H1 (cell line): ENCODE data around the gene SFTPA1. TPM values are rescaled to one million over a fixed set of nuclear protein-coding genes. Genes with fewer than 3 reads are reported as not detected.
"Not testable (repeated sequence)": the region's sequence is repeated elsewhere in the genome, so short reads cannot be mapped to it uniquely, and the experiment has no call there.

Experiments
- CTCF ChIA-PET: fragments of 300-600 bp; sonication (Branson Sonifier 250); formaldehyde crosslinking; loops from one replicate; lab custom pipeline; 2021; ENCODE audit not compliant: partially characterized antibody; lab: Charles Lee
- POLR2A ChIA-PET: fragments of 300-600 bp; sonication (Branson Sonifier 250); formaldehyde crosslinking; loops from one replicate; lab custom pipeline; 2021; ENCODE audit warnings: inconsistent platforms; ENCODE audit not compliant: partially characterized antibody; lab: Charles Lee
- DNase-seq, 2 experiments: peaks; one replicate each; pipeline versions ENCODE4 v3.0.0 to v3.0.0-alpha.2; 2010 to 2022; ENCODE audit warnings: low spot score in 2 of 2, low read depth in 1 of 2, mixed read lengths in 1 of 2
- FAIRE-seq: peaks from 2 replicates; lab custom pipeline; 2011; peaks lifted over from hg19 to GRCh38; lab: Jason Lieb, UNC
- H2AFZ ChIP-seq: 2 replicates; pipeline ENCODE4 v1.8.1; 2012; ENCODE audit warnings: low read length, inconsistent platforms
- H2AK5ac ChIP-seq: 2 replicates; pipeline ENCODE4 v1.6.1; 2013; ENCODE audit warnings: low read depth, low read length
- H2BK120ac ChIP-seq: replicated peaks from 2 replicates; pipeline ENCODE3; 2013; ENCODE audit warnings: low read depth, low read length, inconsistent platforms
- H2BK12ac ChIP-seq: 2 replicates; pipeline ENCODE4 v1.6.1; 2013; ENCODE audit warnings: low read depth, low read length
- H2BK15ac ChIP-seq: 2 replicates; pipeline ENCODE4 v1.6.1; 2013; ENCODE audit warnings: low read length
- H2BK20ac ChIP-seq: 2 replicates; pipeline ENCODE4 v1.6.1; 2013; ENCODE audit warnings: low read length
- H2BK5ac ChIP-seq: 2 replicates; pipeline ENCODE4 v1.6.1; 2013; ENCODE audit warnings: low read depth, low read length
- H3K14ac ChIP-seq: 2 replicates; pipeline ENCODE4 v1.6.1; 2013; ENCODE audit warnings: inconsistent platforms; ENCODE audit not compliant: insufficient read length
- H3K18ac ChIP-seq: 2 replicates; pipeline ENCODE4 v1.6.1; 2013; ENCODE audit warnings: low read length; ENCODE audit errors: extremely low read depth
- H3K23ac ChIP-seq: 2 replicates; pipeline ENCODE4 v1.6.1; 2013; ENCODE audit warnings: inconsistent platforms; ENCODE audit not compliant: insufficient read length
- H3K23me2 ChIP-seq: 2 replicates; pipeline ENCODE4 v1.6.1; 2013; ENCODE audit warnings: low read depth, low read length
- H3K27ac ChIP-seq: 2 replicates; pipeline ENCODE4 v1.6.1; 2011; ENCODE audit warnings: low read depth, low read length, inconsistent platforms
- H3K27me3 ChIP-seq, 4 experiments: replicated peaks in 1 of 4; 1 replicate in 1 of 4; 2 replicates in 3 of 4; pipeline versions ENCODE4 v1.6.1 to v1.8.1; 2011 to 2013; ENCODE audit warnings: low read length in 3 of 4, mild to moderate bottlenecking in 3 of 4, inconsistent platforms in 2 of 4, mixed read lengths in 2 of 4, moderate library complexity in 1 of 4; ENCODE audit not compliant: control insufficient read depth in 3 of 4, insufficient read depth in 3 of 4; ENCODE audit errors: extremely low read depth in 1 of 4
- H3K36me3 ChIP-seq, 4 experiments: 2 replicates each; pipeline versions ENCODE4 v1.6.1 to v1.8.1; 2011 to 2013; ENCODE audit warnings: mild to moderate bottlenecking in 4 of 4, low read length in 3 of 4, moderate library complexity in 2 of 4, control low read depth in 1 of 4, inconsistent platforms in 1 of 4; ENCODE audit not compliant: insufficient read depth in 4 of 4, control insufficient read depth in 2 of 4
- H3K4ac ChIP-seq: replicated peaks from 2 replicates; pipeline ENCODE3; 2013; ENCODE audit warnings: low read length, low read depth, mixed read lengths, inconsistent platforms; ENCODE audit not compliant: insufficient read length
- H3K4me1 ChIP-seq, 4 experiments: replicated peaks in 1 of 4; 1 replicate in 1 of 4; 2 replicates in 3 of 4; pipeline versions ENCODE4 v1.6.1 to v1.8.1; 2011 to 2013; ENCODE audit warnings: low read length in 3 of 4, inconsistent platforms in 2 of 4, mixed read lengths in 1 of 4; ENCODE audit not compliant: insufficient read depth in 4 of 4, control insufficient read depth in 3 of 4
- H3K4me2 ChIP-seq, 2 experiments: 2 replicates each; pipeline versions ENCODE4 v1.6.1 to v1.8.1; 2011 to 2013; ENCODE audit warnings: low read depth in 2 of 2, low read length in 2 of 2, control low read depth in 1 of 2, inconsistent platforms in 1 of 2, mild to moderate bottlenecking in 1 of 2; ENCODE audit not compliant: insufficient read depth in 1 of 2
- H3K4me3 ChIP-seq, 4 experiments: fragments of 200-600, 300-600 bp in 1 of 4; sonication (generic), shearing (Covaris generic), sonication (Bioruptor Twin) in 1 of 4; 2 replicates each; pipeline versions ENCODE4 v1.5.1 to v1.8.1; 2011 to 2016; ENCODE audit warnings: low read length in 4 of 4, low read depth in 3 of 4, control low read depth in 2 of 4, inconsistent platforms in 2 of 4, mild to moderate bottlenecking in 2 of 4, mixed read lengths in 1 of 4, moderate library complexity in 1 of 4; ENCODE audit not compliant: insufficient read depth in 2 of 4; ENCODE audit errors: extremely low read depth in 1 of 4
- H3K56ac ChIP-seq: replicated peaks from 2 replicates; pipeline ENCODE3; 2013; ENCODE audit warnings: low read depth, mild to moderate bottlenecking, mixed read lengths, low read length, inconsistent platforms; ENCODE audit not compliant: insufficient read length
- H3K79me1 ChIP-seq: 2 replicates; pipeline ENCODE4 v1.6.1; 2013; ENCODE audit warnings: low read depth, low read length, control low read depth
- H3K79me2 ChIP-seq, 2 experiments: 2 replicates each; pipeline versions ENCODE4 v1.6.1 to v1.8.1; 2012 to 2013; ENCODE audit warnings: low read length in 2 of 2, mild to moderate bottlenecking in 2 of 2, inconsistent platforms in 1 of 2; ENCODE audit not compliant: insufficient read depth in 2 of 2, control insufficient read depth in 1 of 2
- H3K9ac ChIP-seq, 4 experiments: replicated peaks in 1 of 4; 1 replicate in 1 of 4; 2 replicates in 3 of 4; pipeline versions ENCODE4 v1.6.1 to v1.8.1; 2011 to 2013; ENCODE audit warnings: low read depth in 3 of 4, low read length in 3 of 4, control low read depth in 2 of 4, mild to moderate bottlenecking in 2 of 4, moderate library complexity in 2 of 4, inconsistent platforms in 1 of 4; ENCODE audit errors: extremely low read depth in 1 of 4
- H3K9me3 ChIP-seq, 2 experiments: 2 replicates each; pipeline versions ENCODE4 v1.6.1 to v1.8.1; 2012 to 2013; ENCODE audit warnings: mild to moderate bottlenecking in 2 of 2, moderate library complexity in 2 of 2, control low read depth in 1 of 2, inconsistent platforms in 1 of 2, low read depth in 1 of 2, low read length in 1 of 2, mixed read lengths in 1 of 2; ENCODE audit not compliant: insufficient read depth in 2 of 2
- H4K20me1 ChIP-seq, 2 experiments: replicated peaks in 1 of 2; 2 replicates each; pipeline versions ENCODE3 to v1.8.1; 2011 to 2013; ENCODE audit warnings: inconsistent platforms in 2 of 2, low read length in 2 of 2, mild to moderate bottlenecking in 1 of 2; ENCODE audit not compliant: insufficient read depth in 2 of 2, control insufficient read depth in 1 of 2
- H4K5ac ChIP-seq: 2 replicates; pipeline ENCODE4 v1.6.1; 2013; ENCODE audit warnings: low read length, low read depth, mixed read lengths, inconsistent platforms; ENCODE audit not compliant: insufficient read length
- H4K8ac ChIP-seq: 2 replicates; pipeline ENCODE4 v1.8.0; 2013; ENCODE audit warnings: mild to moderate bottlenecking, moderate library complexity, low read length, inconsistent platforms; ENCODE audit not compliant: insufficient read depth; ENCODE audit errors: extremely low read depth
- H4K91ac ChIP-seq: replicated peaks from 2 replicates; pipeline ENCODE3; 2013; ENCODE audit warnings: low read length, mixed read lengths, inconsistent platforms; ENCODE audit not compliant: insufficient read length
- WGBS, 2 experiments: shearing (Covaris generic) in 1 of 2; methylation state at CpG; one replicate each; pipeline versions ENCODE4 v1.1.6 to v1.1.7; 2013 to 2015; ENCODE audit warnings: low lambda C conversion rate in 2 of 2, mixed read lengths in 2 of 2, inconsistent platforms in 1 of 2, low coverage in 1 of 2, missing lambda C conversion rate in 1 of 2; ENCODE audit not compliant: insufficient replicate concordance in 2 of 2, insufficient coverage in 1 of 2, insufficient read length in 1 of 2; ENCODE audit errors: extremely low coverage in 1 of 2, missing lambda C conversion rate in 1 of 2; 5-methylcytosine and 5-hydroxymethylcytosine counted together
- polyA plus RNA-seq, 7 experiments: library from polyadenylated mRNA; depleted of rRNA in 3 of 7; stranded (reverse) in 5 of 7; unstranded in 2 of 7; fragments of >200 nt in 5 of 7; fragments of 200-250 nt in 2 of 7; gene quantifications; 1 replicate in 5 of 7; 2 replicates in 1 of 7; 4 replicates in 1 of 7; pipeline versions ENCODE4 v1.2.1 to v1.2.3, GENCODE V29; 2011 to 2013; ENCODE audit warnings: missing spikeins in 2 of 7, mixed read lengths in 2 of 7
- total RNA-seq: library from RNA; stranded (reverse); fragmentation: NEBNext Ultra II Directional; extraction: Animal tissue kit (Norgen Biotek cat#: 25700); gene quantifications from 2 replicates; pipeline ENCODE4 v1.2.1, GENCODE V29; 2021

SFTPA1 gene
- total and polyA plus RNA-seq, 2 of the 8 experiments (the other 6 are each of a cell fraction or from before 2014, with no cell fraction given): not detected

- H2BK5ac ChIP-seq, H3K27me3 ChIP-seq, H2BK120ac ChIP-seq, H3K18ac ChIP-seq, H4K91ac ChIP-seq, H3K27ac ChIP-seq, FAIRE-seq, H3K4me1 ChIP-seq, H3K79me2 ChIP-seq, H3K14ac ChIP-seq, CTCF ChIA-PET, DNase-seq, H3K9ac ChIP-seq, H4K5ac ChIP-seq, H2AFZ ChIP-seq, H3K9me3 ChIP-seq, H2BK12ac ChIP-seq, H2AK5ac ChIP-seq, H3K23me2 ChIP-seq, H3K4ac ChIP-seq, H3K4me2 ChIP-seq, H3K23ac ChIP-seq, H3K36me3 ChIP-seq, H4K8ac ChIP-seq, H3K56ac ChIP-seq, H3K79me1 ChIP-seq, H2BK15ac ChIP-seq, H3K4me3 ChIP-seq, H4K20me1 ChIP-seq, H2BK20ac ChIP-seq, POLR2A ChIA-PET: not testable (repeated sequence)
- 84% methylated on average over 2 of the region's 2 CpGs; no CpG with 5 or more reads in 1 of the 2 experiments for WGBS, 2 experiments
Measured at GRCh38 chr10:79652695-79653094, 42.0 kb downstream of the SFTPA1 start.

- CTCF ChIA-PET, H4K91ac ChIP-seq, H2BK12ac ChIP-seq, H3K27me3 ChIP-seq, H3K14ac ChIP-seq, H2BK15ac ChIP-seq, POLR2A ChIA-PET, H3K79me2 ChIP-seq, H3K4me3 ChIP-seq, H2AK5ac ChIP-seq, H4K8ac ChIP-seq, H3K9me3 ChIP-seq, H3K9ac ChIP-seq, DNase-seq, H3K4me1 ChIP-seq, H3K18ac ChIP-seq, H3K23me2 ChIP-seq, H3K23ac ChIP-seq, H2BK20ac ChIP-seq, H2BK5ac ChIP-seq, H2AFZ ChIP-seq, H3K4me2 ChIP-seq, H4K5ac ChIP-seq, H2BK120ac ChIP-seq, H3K4ac ChIP-seq, H3K79me1 ChIP-seq, H3K56ac ChIP-seq, FAIRE-seq, H3K36me3 ChIP-seq, H3K27ac ChIP-seq, H4K20me1 ChIP-seq: not testable (repeated sequence)
Measured at GRCh38 chr10:79663287-79663686, 52.5 kb downstream of the SFTPA1 start.
